MM.1S (cell line): ENCODE data around the gene PWWP2B.

Experiments used
- DNase-seq: peaks from one replicate; pipeline ENCODE4 v3.0.0-alpha.2; 2015
- H2AFZ ChIP-seq: fragments of 300-600 bp; sonication (generic); 2 replicates; pipeline ENCODE4 v1.6.0; 2016; ENCODE audit warnings: antibody characterized with exemption, low read length
- H3F3A ChIP-seq: fragments of 300-600 bp; sonication (generic); 2 replicates; pipeline ENCODE4 v1.6.1; 2016; ENCODE audit warnings: mild to moderate bottlenecking, antibody characterized with exemption, low read length, moderate library complexity, mixed read lengths; ENCODE audit not compliant: insufficient read depth
- H3K27ac ChIP-seq: fragments of 300-600 bp; sonication (generic); 2 replicates; pipeline ENCODE4 v1.5.1; 2016; ENCODE audit warnings: mild to moderate bottlenecking, low read length
- H3K27me3 ChIP-seq: fragments of 300-600 bp; sonication (generic); replicated peaks from 2 replicates; pipeline ENCODE4 v1.6.0; 2016; ENCODE audit warnings: low read length; ENCODE audit not compliant: insufficient read depth
- H3K36me3 ChIP-seq: fragments of 300-600 bp; sonication (generic); replicated peaks from 2 replicates; pipeline ENCODE4 v1.6.1; 2016; ENCODE audit warnings: mild to moderate bottlenecking, low read length, mixed read lengths; ENCODE audit not compliant: insufficient read depth
- H3K4me1 ChIP-seq: fragments of 300-600 bp; sonication (generic); 2 replicates; pipeline ENCODE4 v1.6.1; 2016; ENCODE audit warnings: low read length, mixed read lengths
- H3K4me2 ChIP-seq: fragments of 300-600 bp; sonication (generic); 2 replicates; pipeline ENCODE4 v1.6.0; 2016; ENCODE audit warnings: low read depth, low read length
- H3K4me3 ChIP-seq: fragments of 300-600 bp; sonication (generic); 2 replicates; pipeline ENCODE4 v1.5.1; 2016; ENCODE audit warnings: low read length, mixed read lengths
- H3K79me2 ChIP-seq: fragments of 300-600 bp; sonication (generic); 2 replicates; pipeline ENCODE4 v1.6.1; 2016; ENCODE audit warnings: mixed run types, low read length, mixed read lengths
- H3K9ac ChIP-seq: fragments of 300-600 bp; sonication (generic); 2 replicates; pipeline ENCODE4 v1.6.1; 2016; ENCODE audit warnings: low read length, mixed read lengths
- H3K9me2 ChIP-seq: fragments of 300-600 bp; sonication (generic); replicated peaks from 2 replicates; pipeline ENCODE4 v1.6.1; 2016; ENCODE audit warnings: mild to moderate bottlenecking, low read length, mixed read lengths; ENCODE audit not compliant: insufficient read depth
- H3K9me3 ChIP-seq: fragments of 300-600 bp; sonication (generic); replicated peaks from 2 replicates; pipeline ENCODE4 v1.6.1; 2016; ENCODE audit warnings: mild to moderate bottlenecking, low read length, mixed read lengths; ENCODE audit not compliant: insufficient read depth
- H4K20me1 ChIP-seq: fragments of 300-600 bp; sonication (generic); 2 replicates; pipeline ENCODE4 v1.6.1; 2016; ENCODE audit warnings: mild to moderate bottlenecking, low read length, moderate library complexity, mixed read lengths; ENCODE audit not compliant: insufficient read depth
- CTCF ChIP-seq: fragments of 300-600 bp; sonication (generic); IDR thresholded peaks from 2 replicates; pipeline ENCODE4 v1.5.1; 2016; ENCODE audit warnings: antibody characterized with exemption, low read length, mixed read lengths
- EZH2 ChIP-seq: fragments of 300-600 bp; sonication (generic); optimal IDR thresholded peaks from 2 replicates; pipeline ENCODE3; 2017; ENCODE audit warnings: low read depth, mild to moderate bottlenecking, antibody characterized with exemption, low read length, mixed read lengths
- EZH2phosphoT487 ChIP-seq: fragments of 300-600 bp; sonication (generic); IDR thresholded peaks from 2 replicates; pipeline ENCODE4 v1.6.1; 2018; ENCODE audit warnings: antibody characterized with exemption, low read length

PWWP2B gene

GRCh38 chr10:132455441-132455971, 58.5 kb downstream of the PWWP2B start:
- no peak for TF ChIP-seq EZH2phosphoT487
- no peak for TF ChIP-seq EZH2
- no peak for TF ChIP-seq CTCF
- Histone ChIP-seq H3F3A (no peaks in the 10 kb centered on the region), H3K9me3 (no peaks in the 10 kb centered on the region), H3K9me2 (no peaks in the 10 kb centered on the region), H3K4me1 (peaks cover 8% of the 10 kb centered on the region; the same call in 1 of the 2 replicates), H3K9ac (no peak overlapping the region), H3K36me3 (no peaks in the 10 kb centered on the region), H4K20me1 (no peaks in the 10 kb centered on the region), H3K4me2 (no peak overlapping the region), H3K79me2 (no peaks in the 10 kb centered on the region), H3K27ac (no peak overlapping the region), H3K4me3 (no peak overlapping the region), H2AFZ (no peak overlapping the region), H3K27me3 (peaks cover 17% of the 10 kb centered on the region)
- no peak for DNase-seq

GRCh38 chr10:132455986-132456847, 59.2 kb downstream of the PWWP2B start:
- H4K20me1 ChIP-seq: no peaks in the 10 kb centered on the region
- TF ChIP-seq EZH2 (no peak), EZH2phosphoT487 (no peak), CTCF (no peak)
- H3K4me1 ChIP-seq: peaks cover 8% of the 10 kb centered on the region; the same call in 1 of the 2 replicates
- DNase-seq: no peak
- no peaks in the 10 kb centered on the region for H3K9me2 ChIP-seq
- no peak overlapping the region for H3K4me2 ChIP-seq
- no peaks in the 10 kb centered on the region for H3K9me3 ChIP-seq
- H3K79me2 ChIP-seq: no peaks in the 10 kb centered on the region
- peaks cover 24% of the 10 kb centered on the region for H3K27me3 ChIP-seq
- H3K36me3 ChIP-seq: no peaks in the 10 kb centered on the region
- H3K4me3 ChIP-seq: no peak overlapping the region
- H3K27ac ChIP-seq: no peak overlapping the region
- no peak overlapping the region for H2AFZ ChIP-seq
- H3K9ac ChIP-seq: no peak overlapping the region
- no peaks in the 10 kb centered on the region for H3F3A ChIP-seq

- H3K4me1 ChIP-seq: peaks cover 8% of the 10 kb centered on the region; the same call in 1 of the 2 replicates
- no peaks in the 10 kb centered on the region for H4K20me1 ChIP-seq
- H3K79me2 ChIP-seq: no peaks in the 10 kb centered on the region
- no peaks in the 10 kb centered on the region for H3K9me2 ChIP-seq
- H3K27ac ChIP-seq: no peak overlapping the region
- no peaks in the 10 kb centered on the region for H3K9me3 ChIP-seq
- no peak overlapping the region for H3K4me2 ChIP-seq
- peaks cover 31% of the 10 kb centered on the region for H3K27me3 ChIP-seq
- H3K9ac ChIP-seq: no peak overlapping the region
- no peak for DNase-seq
- no peaks in the 10 kb centered on the region for H3K36me3 ChIP-seq
- no peak for TF ChIP-seq EZH2
- TF ChIP-seq CTCF: no peak
- TF ChIP-seq EZH2phosphoT487: no peak
- no peaks in the 10 kb centered on the region for H3F3A ChIP-seq
- H2AFZ ChIP-seq: no peak overlapping the region
- no peak overlapping the region for H3K4me3 ChIP-seq
Observed at GRCh38 chr10:132456881-132457280, 59.9 kb downstream of the PWWP2B start.
